T1000 (cell line): ENCODE results near the gene PARS2.

Experiments
- DNase-seq: peaks from one replicate; lab custom pipeline; 2025; ENCODE audit warnings: mixed read lengths; lab: John Stamatoyannopoulos, UW

Gene PARS2

GRCh38 chr1:54774820-54775498 is 10.6 kb upstream of the PARS2 start:
- DNase-seq: no peak

GRCh38 chr1:54772951-54773350 is 8.6 kb upstream of the PARS2 start:
- no peak for DNase-seq

- no peak for DNase-seq
These were observed 3.8 kb upstream of the PARS2 start for GRCh38 chr1:54768093-54768492.

GRCh38 chr1:54767526-54767925 is 3.2 kb upstream of the PARS2 start:
- DNase-seq: no peak

- no peak for DNase-seq
These were observed 2.4 kb upstream of the PARS2 start for GRCh38 chr1:54766726-54767125.

GRCh38 chr1:54764922-54765561 is 719 bp upstream of the PARS2 start:
- no peak for DNase-seq

- DNase-seq: no peak
These were observed 549 bp downstream of the PARS2 start for GRCh38 chr1:54763816-54764132.

- DNase-seq: no peak
These were observed 5.5 kb downstream of the PARS2 start for GRCh38 chr1:54758678-54759348.

GRCh38 chr1:54757833-54758232 is 6.5 kb downstream of the PARS2 start:
- DNase-seq: no peak

- no peak for DNase-seq
These were observed 9.6 kb downstream of the PARS2 start for GRCh38 chr1:54754486-54755285.

GRCh38 chr1:54754045-54754444 is 10.3 kb downstream of the PARS2 start:
- no peak for DNase-seq

GRCh38 chr1:54751426-54751825 is 12.9 kb downstream of the PARS2 start:
- no peak for DNase-seq

GRCh38 chr1:54750596-54750995 is 13.7 kb downstream of the PARS2 start:
- no peak for DNase-seq

- DNase-seq: no peak
These were observed 16.1 kb downstream of the PARS2 start for GRCh38 chr1:54748094-54748835.

- no peak for DNase-seq
These were observed 18.5 kb downstream of the PARS2 start for GRCh38 chr1:54745864-54746263.

- DNase-seq: no peak
These were observed 19.0 kb downstream of the PARS2 start for GRCh38 chr1:54745274-54745673.

- no peak for DNase-seq
These were observed 19.6 kb downstream of the PARS2 start for GRCh38 chr1:54744696-54745095.

- no peak for DNase-seq
These were observed 20.7 kb downstream of the PARS2 start for GRCh38 chr1:54743416-54744226.

- no peak for DNase-seq
These were observed 22.0 kb downstream of the PARS2 start for GRCh38 chr1:54742282-54742681.

GRCh38 chr1:54741531-54741930 is 22.8 kb downstream of the PARS2 start:
- no peak for DNase-seq

GRCh38 chr1:54738244-54738643 is 26.1 kb downstream of the PARS2 start:
- no peak for DNase-seq
